ENCODE measurements around the gene TUBGCP3.

Gene TUBGCP3

GRCh38 chr13:112592647-112593046 lies 4.7 kb upstream of the TUBGCP3 start:
- peaks cover 5% of the 10 kb centered on the region for H3K4me1 ChIP-seq (ENCODE audit: control insufficient read depth, insufficient read depth, low read length, unreplicated experiment)
- no peaks in the 10 kb centered on the region for H3K36me3 ChIP-seq (ENCODE audit: insufficient read depth, low read length)
- no peak overlapping the region for H3K27ac ChIP-seq (ENCODE audit: low read depth, low read length)
- peaks cover 16% of the 10 kb centered on the region; the same call in 1 of the 2 replicates for H3K27me3 ChIP-seq (ENCODE audit: insufficient read depth, low read length)
- no peak overlapping the region for H2AFZ ChIP-seq (ENCODE audit: low read length, unreplicated experiment)
- no peaks in the 10 kb centered on the region for H3K79me2 ChIP-seq (ENCODE audit: control insufficient read depth, insufficient read depth, low read length, unreplicated experiment)
- no peak overlapping the region for H3K4me3 ChIP-seq (ENCODE audit: low read depth, low read length)

GRCh38 chr13:112592181-112592580 lies 4.2 kb upstream of the TUBGCP3 start:
- Histone ChIP-seq H2AFZ (ENCODE audit: low read length, unreplicated experiment) (no peak overlapping the region), H3K27me3 (ENCODE audit: insufficient read depth, low read length) (peaks cover 13% of the 10 kb centered on the region; the same call in 1 of the 2 replicates), H3K4me1 (ENCODE audit: control insufficient read depth, insufficient read depth, low read length, unreplicated experiment) (peaks cover 5% of the 10 kb centered on the region), H3K36me3 (ENCODE audit: insufficient read depth, low read length) (no peaks in the 10 kb centered on the region), H3K79me2 (ENCODE audit: control insufficient read depth, insufficient read depth, low read length, unreplicated experiment) (peaks cover under 1% of the 10 kb centered on the region), H3K4me3 (ENCODE audit: low read depth, low read length) (no peak overlapping the region), H3K27ac (ENCODE audit: low read depth, low read length) (no peak overlapping the region)

GRCh38 chr13:112588490-112589297 lies 741 bp upstream of the TUBGCP3 start:
- Histone ChIP-seq H2AFZ (ENCODE audit: low read length, unreplicated experiment) (peak overlapping the region; percentile 76), H3K27ac (ENCODE audit: low read depth, low read length) (peak overlapping the region; percentile 85), H3K4me3 (ENCODE audit: low read depth, low read length) (peak overlapping the region; percentile 84), H3K4me1 (ENCODE audit: control insufficient read depth, insufficient read depth, low read length, unreplicated experiment) (peaks cover 9% of the 10 kb centered on the region), H3K27me3 (ENCODE audit: insufficient read depth, low read length) (no peaks in the 10 kb centered on the region), H3K79me2 (ENCODE audit: control insufficient read depth, insufficient read depth, low read length, unreplicated experiment) (peaks cover 30% of the 10 kb centered on the region), H3K36me3 (ENCODE audit: insufficient read depth, low read length) (no peaks in the 10 kb centered on the region)

- Histone ChIP-seq H3K4me3 (ENCODE audit: low read depth, low read length) (peak overlapping the region; percentile 84), H2AFZ (ENCODE audit: low read length, unreplicated experiment) (peak overlapping the region; percentile 83), H3K79me2 (ENCODE audit: control insufficient read depth, insufficient read depth, low read length, unreplicated experiment) (peaks cover 45% of the 10 kb centered on the region), H3K27ac (ENCODE audit: low read depth, low read length) (peak overlapping the region; percentile 85), H3K27me3 (ENCODE audit: insufficient read depth, low read length) (no peaks in the 10 kb centered on the region), H3K36me3 (ENCODE audit: insufficient read depth, low read length) (no peaks in the 10 kb centered on the region), H3K4me1 (ENCODE audit: control insufficient read depth, insufficient read depth, low read length, unreplicated experiment) (peaks cover 9% of the 10 kb centered on the region)
Observed at GRCh38 chr13:112587212-112587763, 665 bp downstream of the TUBGCP3 start.

- Histone ChIP-seq H3K36me3 (ENCODE audit: insufficient read depth, low read length) (no peaks in the 10 kb centered on the region), H3K27me3 (ENCODE audit: insufficient read depth, low read length) (no peaks in the 10 kb centered on the region), H3K4me1 (ENCODE audit: control insufficient read depth, insufficient read depth, low read length, unreplicated experiment) (peaks cover 9% of the 10 kb centered on the region), H3K27ac (ENCODE audit: low read depth, low read length) (peak overlapping the region; percentile 85; the same call in 1 of the 2 replicates), H2AFZ (ENCODE audit: low read length, unreplicated experiment) (no peak overlapping the region), H3K4me3 (ENCODE audit: low read depth, low read length) (peak overlapping the region; percentile 84), H3K79me2 (ENCODE audit: control insufficient read depth, insufficient read depth, low read length, unreplicated experiment) (peaks cover 53% of the 10 kb centered on the region)
Observed at GRCh38 chr13:112586334-112586960, 1.5 kb downstream of the TUBGCP3 start.

- Histone ChIP-seq H3K27ac (ENCODE audit: low read depth, low read length) (no peak overlapping the region), H3K4me3 (ENCODE audit: low read depth, low read length) (no peak overlapping the region), H3K79me2 (ENCODE audit: control insufficient read depth, insufficient read depth, low read length, unreplicated experiment) (peaks cover 77% of the 10 kb centered on the region), H3K27me3 (ENCODE audit: insufficient read depth, low read length) (no peaks in the 10 kb centered on the region), H3K36me3 (ENCODE audit: insufficient read depth, low read length) (no peaks in the 10 kb centered on the region), H3K4me1 (ENCODE audit: control insufficient read depth, insufficient read depth, low read length, unreplicated experiment) (peaks cover 8% of the 10 kb centered on the region), H2AFZ (ENCODE audit: low read length, unreplicated experiment) (no peak overlapping the region)
Observed at GRCh38 chr13:112583592-112584277, 4.2 kb downstream of the TUBGCP3 start.

- Histone ChIP-seq H3K4me1 (ENCODE audit: control insufficient read depth, insufficient read depth, low read length, unreplicated experiment) (peaks cover 4% of the 10 kb centered on the region), H3K79me2 (ENCODE audit: control insufficient read depth, insufficient read depth, low read length, unreplicated experiment) (peaks cover 88% of the 10 kb centered on the region), H3K27ac (ENCODE audit: low read depth, low read length) (no peak overlapping the region), H2AFZ (ENCODE audit: low read length, unreplicated experiment) (no peak overlapping the region), H3K4me3 (ENCODE audit: low read depth, low read length) (no peak overlapping the region), H3K36me3 (ENCODE audit: insufficient read depth, low read length) (no peaks in the 10 kb centered on the region; the same call in 1 of the 2 replicates), H3K27me3 (ENCODE audit: insufficient read depth, low read length) (no peaks in the 10 kb centered on the region)
Observed at GRCh38 chr13:112582263-112582662, 5.7 kb downstream of the TUBGCP3 start.

GRCh38 chr13:112580912-112581311 lies 7.0 kb downstream of the TUBGCP3 start:
- no peak overlapping the region for H3K27ac ChIP-seq (ENCODE audit: low read depth, low read length)
- H2AFZ ChIP-seq (ENCODE audit: low read length, unreplicated experiment) = no peak overlapping the region
- H3K79me2 ChIP-seq (ENCODE audit: control insufficient read depth, insufficient read depth, low read length, unreplicated experiment) = peaks cover 87% of the 10 kb centered on the region
- no peaks in the 10 kb centered on the region; the same call in 1 of the 2 replicates for H3K36me3 ChIP-seq (ENCODE audit: insufficient read depth, low read length)
- no peak overlapping the region for H3K4me3 ChIP-seq (ENCODE audit: low read depth, low read length)
- no peaks in the 10 kb centered on the region for H3K27me3 ChIP-seq (ENCODE audit: insufficient read depth, low read length)
- no peaks in the 10 kb centered on the region for H3K4me1 ChIP-seq (ENCODE audit: control insufficient read depth, insufficient read depth, low read length, unreplicated experiment)

- Histone ChIP-seq H3K4me1 (ENCODE audit: control insufficient read depth, insufficient read depth, low read length, unreplicated experiment) (no peaks in the 10 kb centered on the region), H3K27ac (ENCODE audit: low read depth, low read length) (no peak overlapping the region), H3K79me2 (ENCODE audit: control insufficient read depth, insufficient read depth, low read length, unreplicated experiment) (peaks cover 91% of the 10 kb centered on the region), H3K4me3 (ENCODE audit: low read depth, low read length) (no peak overlapping the region), H3K36me3 (ENCODE audit: insufficient read depth, low read length) (no peaks in the 10 kb centered on the region; the same call in 1 of the 2 replicates), H3K27me3 (ENCODE audit: insufficient read depth, low read length) (no peaks in the 10 kb centered on the region), H2AFZ (ENCODE audit: low read length, unreplicated experiment) (no peak overlapping the region)
Observed at GRCh38 chr13:112580211-112580610, 7.7 kb downstream of the TUBGCP3 start.

- H3K4me3 ChIP-seq (ENCODE audit: low read depth, low read length) = no peak overlapping the region
- no peaks in the 10 kb centered on the region for H3K4me1 ChIP-seq (ENCODE audit: control insufficient read depth, insufficient read depth, low read length, unreplicated experiment)
- peaks cover 91% of the 10 kb centered on the region for H3K79me2 ChIP-seq (ENCODE audit: control insufficient read depth, insufficient read depth, low read length, unreplicated experiment)
- no peaks in the 10 kb centered on the region; the same call in 1 of the 2 replicates for H3K36me3 ChIP-seq (ENCODE audit: insufficient read depth, low read length)
- H3K27me3 ChIP-seq (ENCODE audit: insufficient read depth, low read length) = no peaks in the 10 kb centered on the region
- H2AFZ ChIP-seq (ENCODE audit: low read length, unreplicated experiment) = no peak overlapping the region
- no peak overlapping the region for H3K27ac ChIP-seq (ENCODE audit: low read depth, low read length)
Observed at GRCh38 chr13:112579310-112579843, 8.6 kb downstream of the TUBGCP3 start.
